Breast epithelium (tissue), 3 donors: ENCODE results near the gene IGF2BP2.

Experiments used
- POLR2A ChIP-seq: fragments of 450-650 bp; IDR thresholded peaks from one replicate; pipeline ENCODE4 v1.6.1; 2016; ENCODE audit warnings: antibody characterized with exemption, mild to moderate bottlenecking, moderate library complexity
- POLR2AphosphoS5 ChIP-seq, 3 donors: sonication (generic); formaldehyde crosslinking; IDR thresholded peaks; one replicate each; pipeline ENCODE4 v1.6.1; 2017; ENCODE audit warnings: antibody characterized with exemption in 3 of 3
- TF ChIP-seq, protein P1 (sequence below), 3 donors: fragments of 450-650 bp; IDR thresholded peaks; one replicate each; pipeline ENCODE4 v1.5.1; 2016 to 2017; ENCODE audit warnings: antibody characterized with exemption in 3 of 3, mild to moderate bottlenecking in 3 of 3, moderate library complexity in 3 of 3

DNA sequence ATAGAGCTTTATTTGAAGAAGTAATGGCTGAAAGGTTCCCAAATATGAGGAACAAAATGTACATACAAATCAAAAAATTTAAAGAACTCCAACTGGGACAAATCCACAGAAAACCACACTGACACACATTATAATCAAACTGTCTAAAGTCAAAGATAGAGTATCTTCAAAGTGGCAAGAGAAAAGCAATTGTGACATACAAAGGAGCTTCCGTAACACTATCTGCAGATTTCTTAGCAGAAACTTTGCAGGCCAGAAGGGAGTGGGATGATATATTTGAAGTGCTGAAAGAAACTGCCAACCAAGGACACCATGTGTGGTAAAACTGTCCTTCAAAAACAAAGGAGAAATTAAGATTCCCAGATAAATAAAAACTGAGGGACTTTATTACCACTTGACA, 146.8 kb downstream of the IGF2BP2 start:
- TF ChIP-seq, protein P1, sequence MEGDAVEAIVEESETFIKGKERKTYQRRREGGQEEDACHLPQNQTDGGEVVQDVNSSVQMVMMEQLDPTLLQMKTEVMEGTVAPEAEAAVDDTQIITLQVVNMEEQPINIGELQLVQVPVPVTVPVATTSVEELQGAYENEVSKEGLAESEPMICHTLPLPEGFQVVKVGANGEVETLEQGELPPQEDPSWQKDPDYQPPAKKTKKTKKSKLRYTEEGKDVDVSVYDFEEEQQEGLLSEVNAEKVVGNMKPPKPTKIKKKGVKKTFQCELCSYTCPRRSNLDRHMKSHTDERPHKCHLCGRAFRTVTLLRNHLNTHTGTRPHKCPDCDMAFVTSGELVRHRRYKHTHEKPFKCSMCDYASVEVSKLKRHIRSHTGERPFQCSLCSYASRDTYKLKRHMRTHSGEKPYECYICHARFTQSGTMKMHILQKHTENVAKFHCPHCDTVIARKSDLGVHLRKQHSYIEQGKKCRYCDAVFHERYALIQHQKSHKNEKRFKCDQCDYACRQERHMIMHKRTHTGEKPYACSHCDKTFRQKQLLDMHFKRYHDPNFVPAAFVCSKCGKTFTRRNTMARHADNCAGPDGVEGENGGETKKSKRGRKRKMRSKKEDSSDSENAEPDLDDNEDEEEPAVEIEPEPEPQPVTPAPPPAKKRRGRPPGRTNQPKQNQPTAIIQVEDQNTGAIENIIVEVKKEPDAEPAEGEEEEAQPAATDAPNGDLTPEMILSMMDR (IDR thresholded peaks at IDR 0.05): no peak
- no peak for TF ChIP-seq POLR2A
- TF ChIP-seq POLR2AphosphoS5 (IDR thresholded peaks at IDR 0.05): no peak
